Measurements from ENCODE around the gene ZNF324B. TPM values are rescaled to one million over a fixed set of nuclear protein-coding genes. Genes with fewer than 3 reads are reported as not detected.

ZNF324B gene
- total and polyA plus RNA-seq, 2 of the 4 experiments (the other 2 are of a cell fraction) = 3.5 to 4.1 TPM

- ATAC-seq (ENCODE audit: low read depth) (no peak), DNase-seq (no peak)
- Histone ChIP-seq H2BK120ac (ENCODE audit: low read depth, low read length) (no peak overlapping the region), H3K9me1 (ENCODE audit: insufficient read depth, low read length) (peaks cover 4% of the 10 kb centered on the region), H3K14ac (replicated peaks; ENCODE audit: low read depth, low read length) (no peak overlapping the region), H3K27ac (ENCODE audit: insufficient read depth, low read length) (no peak overlapping the region), H2AFZ (replicated peaks; ENCODE audit: low read length, poor library complexity) (no peak overlapping the region), H3K4me2 (ENCODE audit: low read depth, low read length) (no peak overlapping the region), H3K56ac (ENCODE audit: extremely low read depth, insufficient read depth, low read length) (no peak overlapping the region), H3K27me3 (ENCODE audit: control insufficient read depth, insufficient read depth, low read length) (no peaks in the 10 kb centered on the region), H3K9ac (ENCODE audit: low read depth, low read length) (no peak overlapping the region), H3K9me3 (ENCODE audit: control insufficient read depth, insufficient read depth, low read length) (no peaks in the 10 kb centered on the region), H2BK20ac (ENCODE audit: low read depth, low read length) (no peak overlapping the region), H3K23ac (ENCODE audit: low read depth, low read length) (no peak overlapping the region), H2BK5ac (ENCODE audit: low read depth, low read length, poor library complexity, severe bottlenecking) (no peak overlapping the region), H3K4me1 (ENCODE audit: control insufficient read depth, insufficient read depth, low read length) (peaks cover 2% of the 10 kb centered on the region; the same call in 1 of the 2 replicates), H2BK15ac (ENCODE audit: low read depth, low read length) (no peak overlapping the region), H2AK5ac (ENCODE audit: low read depth, low read length) (no peak overlapping the region), H3K4me3 (ENCODE audit: insufficient read depth, low read depth, low read length) (no peak overlapping the region), H4K5ac (ENCODE audit: low read depth, low read length) (no peak overlapping the region), H3K4ac (ENCODE audit: low read depth, low read length) (no peak overlapping the region), H4K20me1 (ENCODE audit: insufficient read depth, low read length) (no peaks in the 10 kb centered on the region), H4K91ac (ENCODE audit: insufficient read depth, low read depth, low read length) (no peak overlapping the region), H3K79me1 (ENCODE audit: low read depth in 1 of 2, low read length in 2 of 2) (peaks cover 0 to 8% of the 10 kb centered on the region in 2 experiments; a peak in 1 of 4 replicates), H4K8ac (ENCODE audit: low read depth in 2 of 2, low read length in 2 of 2) (no peak overlapping the region), H2AK9ac (replicated peaks; ENCODE audit: low read depth, low read length, poor library complexity) (no peak overlapping the region), H3K18ac (ENCODE audit: low read depth, low read length) (no peak overlapping the region), H3K36me3 (ENCODE audit: control insufficient read depth, insufficient read depth, low read length) (peaks cover 11% of the 10 kb centered on the region)
- intact Hi-C loops (cut with micrococcal nuclease) = no loop called here
- dilution Hi-C loops (cut with HindIII; ENCODE audit: low sequenced_read_pairs, unreplicated experiment) = no loop called here
- no peak for TF ChIP-seq CHD1 (IDR thresholded peaks at IDR 0.05; ENCODE audit: low read depth, low read length)
- no peak for TF ChIP-seq MAFK (IDR thresholded peaks at IDR 0.05; ENCODE audit: low read depth, low read length)
- TF ChIP-seq ELK1 (IDR thresholded peaks at IDR 0.05; ENCODE audit: borderline replicate concordance, low read depth, low read length) = no peak
- TF ChIP-seq BHLHE40 (IDR thresholded peaks at IDR 0.05; ENCODE audit: low read depth, low read length) = no peak
- TF ChIP-seq MAZ (IDR thresholded peaks at IDR 0.05; ENCODE audit: borderline replicate concordance, low read depth, low read length) = no peak
- no peak for TF ChIP-seq POLR2A (IDR thresholded peaks at IDR 0.05; ENCODE audit: low read depth, low read length)
- TF ChIP-seq RFX5 (IDR thresholded peaks at IDR 0.05; ENCODE audit: low read depth, low read length) = no peak
- TF ChIP-seq CEBPB (IDR thresholded peaks at IDR 0.05; ENCODE audit: low read depth, low read length) = no peak
- POLR2A ChIA-PET (ENCODE audit: unreplicated experiment) = no interaction called here
- CTCF ChIA-PET = interaction anchor here (1.2 kb wide), 1 partner anchor 13 kb away, joined by 3 read pairs; no protein-coding TSS in a partner anchor
- no CpG with 5 or more reads among the region's 7 CpGs for WGBS, 2 experiments (ENCODE audit: extremely low coverage in 2 of 2, insufficient read length in 1 of 2)
- in situ Hi-C loops (cut with MboI; ENCODE audit: low sequenced_read_pairs) = no loop called here
- BruUV-seq (replicated peaks) = no TSS peak
Measured at GRCh38 chr19:58482372-58482771, 30.9 kb downstream of the ZNF324B start.
